Cardiac muscle cell (in vitro differentiated cells and primary cell): Measurements from ENCODE around the gene RNF146. TPM values are rescaled to one million over a fixed set of nuclear protein-coding genes. Genes with fewer than 3 reads are reported as not detected.
A peak's percentile ranks its signal among the peaks of the same experiment; 100 is the strongest.

Experiments used
- DNase-seq, 2 donors: peaks; one replicate each; pipeline versions ENCODE4 v3.0.0 to v3.0.0-alpha.2; 2010 to 2017; ENCODE audit warnings: low read depth in 1 of 2, low spot score in 1 of 2
- H3K27ac ChIP-seq: fragments of 200-600 bp; sonication (generic); 2 replicates; pipeline ENCODE4 v1.5.1; 2016
- H3K27me3 ChIP-seq: fragments of 200-600 bp; sonication (generic); 2 replicates; pipeline ENCODE4 v1.6.0; 2016; ENCODE audit warnings: control low read depth
- H3K36me3 ChIP-seq: fragments of 200-600 bp; sonication (generic); 2 replicates; pipeline ENCODE4 v1.5.1; 2016; ENCODE audit warnings: control low read depth
- H3K4me1 ChIP-seq: fragments of 200-600 bp; sonication (generic); 2 replicates; pipeline ENCODE4 v1.8.1; 2017; ENCODE audit warnings: low read depth, mild to moderate bottlenecking, mixed run types
- H3K4me3 ChIP-seq: fragments of 200-600 bp; sonication (generic); 2 replicates; pipeline ENCODE4 v1.5.1; 2016; ENCODE audit warnings: mild to moderate bottlenecking
- H3K9me3 ChIP-seq: fragments of 200-600 bp; sonication (generic); 2 replicates; pipeline ENCODE4 v1.5.1; 2017; ENCODE audit warnings: low read depth, mild to moderate bottlenecking, control low read depth
- polyA plus RNA-seq: library from polyadenylated mRNA; unstranded; fragments of >200 nt; fragmentation: Nextera tagmentation; extraction: Ambion mirVana; gene quantifications from 2 replicates; pipeline ENCODE4 v1.2.1, GENCODE V29; 2016
- total RNA-seq: library from RNA; depleted of rRNA; stranded (reverse); fragments of >200 nt; gene quantifications from 2 replicates; pipeline ENCODE4 v1.2.3, GENCODE V29; 2016
- TF ChIP-seq, protein P1 (sequence below): IDR thresholded peaks from 2 replicates; pipeline ENCODE4 v1.5.1; 2012; ENCODE audit warnings: low read depth, mild to moderate bottlenecking, low read length

RNF146 gene
- total and polyA plus RNA-seq, 2 experiments from 2014 or later, result 47.8 to 86.0 TPM

DNA sequence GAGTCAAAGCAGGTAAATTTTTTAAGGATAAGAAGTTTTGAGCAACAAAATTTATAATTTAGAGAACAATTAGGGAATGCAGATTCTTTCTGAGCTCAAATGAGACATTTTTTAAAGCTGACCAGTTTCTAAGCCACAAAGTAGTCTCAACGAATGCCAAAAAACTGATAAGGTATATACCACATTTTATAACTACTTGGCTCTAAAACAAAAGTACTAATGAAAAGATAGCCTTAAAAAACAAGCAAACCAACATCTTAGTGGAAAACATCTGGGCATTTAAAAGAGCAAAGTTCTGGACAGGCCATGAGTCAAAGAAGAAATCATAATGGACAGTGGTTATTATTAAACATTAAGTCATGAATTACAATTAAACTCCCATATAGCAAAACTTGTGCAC, 23.2 kb upstream of the RNF146 start:
- H3K4me1 ChIP-seq, result no peaks in the 10 kb centered on the region
- H3K36me3 ChIP-seq, result no peaks in the 10 kb centered on the region
- peak in 1 of 2 donors; percentile 68 for DNase-seq
- H3K27ac ChIP-seq, result no peak overlapping the region
- no peaks in the 10 kb centered on the region for H3K27me3 ChIP-seq
- no peak overlapping the region for H3K4me3 ChIP-seq
- no peaks in the 10 kb centered on the region for H3K9me3 ChIP-seq
- TF ChIP-seq, protein P1, sequence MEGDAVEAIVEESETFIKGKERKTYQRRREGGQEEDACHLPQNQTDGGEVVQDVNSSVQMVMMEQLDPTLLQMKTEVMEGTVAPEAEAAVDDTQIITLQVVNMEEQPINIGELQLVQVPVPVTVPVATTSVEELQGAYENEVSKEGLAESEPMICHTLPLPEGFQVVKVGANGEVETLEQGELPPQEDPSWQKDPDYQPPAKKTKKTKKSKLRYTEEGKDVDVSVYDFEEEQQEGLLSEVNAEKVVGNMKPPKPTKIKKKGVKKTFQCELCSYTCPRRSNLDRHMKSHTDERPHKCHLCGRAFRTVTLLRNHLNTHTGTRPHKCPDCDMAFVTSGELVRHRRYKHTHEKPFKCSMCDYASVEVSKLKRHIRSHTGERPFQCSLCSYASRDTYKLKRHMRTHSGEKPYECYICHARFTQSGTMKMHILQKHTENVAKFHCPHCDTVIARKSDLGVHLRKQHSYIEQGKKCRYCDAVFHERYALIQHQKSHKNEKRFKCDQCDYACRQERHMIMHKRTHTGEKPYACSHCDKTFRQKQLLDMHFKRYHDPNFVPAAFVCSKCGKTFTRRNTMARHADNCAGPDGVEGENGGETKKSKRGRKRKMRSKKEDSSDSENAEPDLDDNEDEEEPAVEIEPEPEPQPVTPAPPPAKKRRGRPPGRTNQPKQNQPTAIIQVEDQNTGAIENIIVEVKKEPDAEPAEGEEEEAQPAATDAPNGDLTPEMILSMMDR, result no peak

DNA sequence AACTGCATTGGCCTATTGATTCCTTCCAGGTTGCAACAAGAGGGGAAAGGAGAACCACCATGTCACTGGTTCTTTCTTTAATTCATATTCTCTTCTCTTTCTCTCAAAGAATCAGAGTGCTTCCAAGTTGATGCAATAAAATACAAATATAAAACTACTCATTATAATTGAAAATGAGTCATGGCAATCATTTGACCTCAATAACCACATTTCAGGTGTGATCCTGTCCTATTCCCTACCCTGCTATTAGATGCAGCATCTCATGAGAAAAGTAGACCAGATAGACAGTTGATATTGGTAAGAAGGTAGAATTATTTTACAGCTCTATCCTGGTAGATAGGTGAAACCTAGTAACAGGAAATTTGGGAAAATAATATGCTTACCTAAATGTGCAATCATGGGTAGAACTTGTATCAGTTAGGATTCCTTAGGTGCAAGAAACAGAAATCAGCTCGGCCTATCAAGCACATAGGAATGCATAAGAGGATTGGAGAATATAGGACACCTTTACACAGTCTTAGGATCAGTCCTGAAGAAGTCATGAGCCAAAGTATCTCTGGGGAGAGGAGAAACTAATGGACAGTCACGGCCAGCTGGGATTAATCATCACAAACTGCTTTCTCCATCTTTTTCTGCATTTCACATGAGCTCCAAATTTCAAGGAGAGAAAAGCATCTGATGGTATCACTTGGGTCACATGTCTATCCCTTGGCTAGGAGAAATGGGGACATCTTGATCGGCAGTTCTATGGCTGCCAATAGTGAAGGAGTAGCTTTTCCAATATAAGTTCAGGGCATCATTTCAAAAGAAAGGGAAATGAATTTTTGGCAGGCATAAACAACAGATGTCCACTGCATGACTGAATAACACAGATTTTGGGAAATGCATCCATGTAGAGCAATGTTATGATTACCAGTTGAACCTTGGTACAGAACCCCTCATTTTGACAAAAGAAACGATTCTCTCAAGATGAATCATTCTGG, 19.3 kb upstream of the RNF146 start:
- no peak overlapping the region for H3K27ac ChIP-seq
- H3K4me3 ChIP-seq, result no peak overlapping the region
- H3K36me3 ChIP-seq, result no peaks in the 10 kb centered on the region
- H3K9me3 ChIP-seq, result no peaks in the 10 kb centered on the region
- H3K27me3 ChIP-seq, result no peaks in the 10 kb centered on the region
- peak in 1 of 2 donors; percentile 14 for DNase-seq
- TF ChIP-seq, protein P1, result no peak
- H3K4me1 ChIP-seq, result no peaks in the 10 kb centered on the region

DNA sequence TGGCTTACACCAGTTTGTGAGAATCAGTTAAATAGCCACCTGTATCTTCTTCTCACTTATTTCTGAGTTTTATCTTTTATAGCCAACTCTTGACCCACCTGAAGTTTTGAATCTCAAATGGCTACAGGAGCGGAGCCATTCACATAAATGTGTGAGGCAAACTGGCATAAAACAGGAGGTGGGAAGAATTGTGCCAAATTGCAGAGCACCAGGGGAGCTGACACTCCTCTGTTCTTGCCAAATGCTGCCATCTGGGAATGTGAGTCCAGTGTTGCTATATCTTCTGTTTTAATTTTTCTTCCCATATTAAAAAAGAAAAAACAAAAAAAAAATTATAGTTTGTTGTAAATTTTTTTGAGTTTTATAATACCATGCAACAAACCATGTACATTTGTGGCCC, 17.0 kb upstream of the RNF146 start:
- H3K27me3 ChIP-seq, result no peaks in the 10 kb centered on the region
- no peak overlapping the region for H3K27ac ChIP-seq
- DNase-seq, result no peak
- no peak overlapping the region for H3K4me3 ChIP-seq
- H3K9me3 ChIP-seq, result no peaks in the 10 kb centered on the region
- no peaks in the 10 kb centered on the region for H3K36me3 ChIP-seq
- TF ChIP-seq, protein P1, result no peak
- H3K4me1 ChIP-seq, result no peaks in the 10 kb centered on the region

DNA sequence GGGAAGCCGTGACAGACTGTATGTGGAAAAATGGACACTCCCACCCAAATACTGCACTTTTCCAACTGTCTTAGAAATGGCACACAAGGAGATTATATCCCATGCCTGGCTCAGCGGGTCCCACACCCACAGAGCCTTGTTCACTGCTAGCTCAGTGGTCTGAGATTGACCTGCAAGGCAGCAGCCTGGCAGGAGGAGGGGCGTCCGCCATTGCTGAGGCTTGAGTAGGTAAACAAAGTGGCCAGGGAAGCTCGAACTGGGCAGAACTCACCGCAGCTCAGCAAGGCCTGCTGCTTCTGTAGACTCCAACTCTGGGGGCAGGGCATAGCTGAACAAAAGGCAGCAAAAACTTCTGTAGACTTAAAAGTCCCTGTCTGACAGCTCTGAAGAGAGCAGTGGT, 11.4 kb upstream of the RNF146 start:
- Histone ChIP-seq H3K36me3 (no peaks in the 10 kb centered on the region), H3K4me3 (no peak overlapping the region), H3K9me3 (no peaks in the 10 kb centered on the region), H3K27ac (no peak overlapping the region), H3K4me1 (no peaks in the 10 kb centered on the region), H3K27me3 (no peaks in the 10 kb centered on the region)
- TF ChIP-seq, protein P1, result no peak
- no peak for DNase-seq

DNA sequence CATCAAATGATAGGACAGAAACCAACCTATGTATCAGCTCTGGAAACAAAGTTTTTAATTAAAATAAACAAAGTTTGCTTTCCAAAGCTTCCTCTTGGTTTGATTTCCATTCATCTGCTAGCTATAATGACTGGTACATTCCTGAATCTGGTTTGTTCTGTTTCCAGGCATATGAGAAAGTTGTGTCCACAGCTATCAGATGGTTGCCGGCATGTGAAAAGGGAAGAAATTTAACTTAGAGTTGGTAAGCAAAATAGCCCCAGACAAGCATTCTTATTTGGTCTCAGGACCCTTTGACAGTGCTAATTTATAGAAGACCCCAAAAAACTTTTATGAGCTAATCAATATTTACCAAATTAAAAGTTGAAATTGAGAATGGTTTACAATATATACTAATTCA, 3.8 kb upstream of the RNF146 start:
- Histone ChIP-seq H3K4me3 (no peak overlapping the region), H3K27me3 (no peaks in the 10 kb centered on the region), H3K4me1 (no peaks in the 10 kb centered on the region), H3K27ac (no peak overlapping the region), H3K9me3 (no peaks in the 10 kb centered on the region), H3K36me3 (no peaks in the 10 kb centered on the region)
- no peak for DNase-seq
- TF ChIP-seq, protein P1, result no peak
